H9 (cell line): ENCODE data around the gene ECHDC1. TPM values are rescaled to one million over a fixed set of nuclear protein-coding genes. Genes with fewer than 3 reads are reported as not detected.

Experiments used
- DNase-seq: peaks from one replicate; pipeline ENCODE4 v3.0.0-alpha.2; 2017
- H2AFZ ChIP-seq: one replicate; pipeline ENCODE4 v1.6.1; 2013; ENCODE audit warnings: mild to moderate bottlenecking, low read length, control low read depth, moderate library complexity
- H2AK5ac ChIP-seq: 2 replicates; pipeline ENCODE4 v1.6.1; 2013; ENCODE audit warnings: low read length, control low read depth, mixed read lengths; ENCODE audit not compliant: insufficient read length
- H2BK120ac ChIP-seq: one replicate; pipeline ENCODE4 v1.6.1; 2013; ENCODE audit warnings: low read depth, mild to moderate bottlenecking, low read length, control low read depth, inconsistent platforms; ENCODE audit not compliant: poor library complexity, severe bottlenecking
- H2BK12ac ChIP-seq: 2 replicates; pipeline ENCODE4 v1.6.1; 2013; ENCODE audit warnings: low read length, control low read depth, mixed read lengths, low read depth; ENCODE audit not compliant: insufficient read length
- H2BK15ac ChIP-seq: 2 replicates; pipeline ENCODE4 v1.6.1; 2013; ENCODE audit warnings: low read depth, low read length, control low read depth
- H2BK20ac ChIP-seq: one replicate; pipeline ENCODE4 v1.6.1; 2013; ENCODE audit warnings: low read depth, mild to moderate bottlenecking, low read length, control low read depth, inconsistent platforms; ENCODE audit not compliant: poor library complexity, severe bottlenecking
- H2BK5ac ChIP-seq: 2 replicates; pipeline ENCODE4 v1.6.1; 2013; ENCODE audit warnings: low read length, control low read depth, mixed read lengths; ENCODE audit not compliant: insufficient read length
- H3K14ac ChIP-seq: 2 replicates; pipeline ENCODE4 v1.6.1; 2013; ENCODE audit warnings: low read length, control low read depth; ENCODE audit not compliant: insufficient read depth
- H3K18ac ChIP-seq: 2 replicates; pipeline ENCODE4 v1.6.1; 2013; ENCODE audit warnings: low read depth, mild to moderate bottlenecking, mixed read lengths, low read length, control low read depth; ENCODE audit not compliant: insufficient read length
- H3K23ac ChIP-seq: 2 replicates; pipeline ENCODE4 v1.6.1; 2013; ENCODE audit warnings: low read length, control low read depth, mixed read lengths, low read depth; ENCODE audit not compliant: insufficient read length
- H3K23me2 ChIP-seq: 2 replicates; pipeline ENCODE4 v1.6.1; 2013; ENCODE audit warnings: low read depth, mild to moderate bottlenecking, mixed read lengths, low read length, control low read depth; ENCODE audit not compliant: insufficient read length, poor library complexity, severe bottlenecking
- H3K27ac ChIP-seq: 2 replicates; pipeline ENCODE4 v1.5.1; 2013; ENCODE audit warnings: low read length, control low read depth, mixed read lengths, low read depth; ENCODE audit not compliant: insufficient read length
- H3K27me3 ChIP-seq: 2 replicates; pipeline ENCODE4 v1.6.1; 2013; ENCODE audit warnings: low read length, control low read depth, inconsistent platforms; ENCODE audit not compliant: insufficient read depth
- H3K4ac ChIP-seq: 2 replicates; pipeline ENCODE4 v1.6.1; 2013; ENCODE audit warnings: low read depth, mild to moderate bottlenecking, control low read depth, inconsistent platforms, low read length, moderate library complexity
- H3K4me1 ChIP-seq: 2 replicates; pipeline ENCODE4 v1.6.1; 2013; ENCODE audit warnings: low read length, control low read depth, inconsistent platforms; ENCODE audit not compliant: insufficient read depth
- H3K4me2 ChIP-seq: 2 replicates; pipeline ENCODE4 v1.6.1; 2013; ENCODE audit warnings: low read length, control low read depth, mixed read lengths; ENCODE audit not compliant: insufficient read length, insufficient read depth
- H3K56ac ChIP-seq: 2 replicates; pipeline ENCODE4 v1.6.1; 2013; ENCODE audit warnings: low read depth, mild to moderate bottlenecking, mixed read lengths, low read length, control low read depth; ENCODE audit not compliant: insufficient read length
- H3K79me1 ChIP-seq: 2 replicates; pipeline ENCODE4 v1.6.1; 2013; ENCODE audit warnings: low read depth, mild to moderate bottlenecking, moderate library complexity, low read length, control low read depth, inconsistent platforms; ENCODE audit not compliant: insufficient read depth, poor library complexity, severe bottlenecking
- H3K79me2 ChIP-seq: 2 replicates; pipeline ENCODE4 v1.6.1; 2013; ENCODE audit warnings: low read length, control low read depth, inconsistent platforms; ENCODE audit not compliant: insufficient read depth
- H3K9ac ChIP-seq: 2 replicates; pipeline ENCODE4 v1.6.1; 2013; ENCODE audit warnings: low read length, control low read depth, mixed read lengths; ENCODE audit not compliant: insufficient read length; ENCODE audit errors: extremely low read depth
- H3K9me3 ChIP-seq: one replicate; pipeline ENCODE4 v1.6.1; 2013; ENCODE audit warnings: low read depth, low read length, inconsistent platforms; ENCODE audit not compliant: control insufficient read depth
- H3T11ph ChIP-seq: one replicate; pipeline ENCODE4 v1.6.1; 2013; ENCODE audit warnings: mild to moderate bottlenecking, low read length, control low read depth, inconsistent platforms
- H4K20me1 ChIP-seq: one replicate; pipeline ENCODE4 v1.6.1; 2013; ENCODE audit not compliant: control insufficient read depth, insufficient read length, insufficient read depth
- H4K5ac ChIP-seq: 2 replicates; pipeline ENCODE4 v1.6.1; 2013; ENCODE audit warnings: low read depth, mild to moderate bottlenecking, mixed read lengths, low read length, control low read depth; ENCODE audit not compliant: insufficient read length
- H4K8ac ChIP-seq: replicated peaks from 2 replicates; pipeline ENCODE4 v1.6.1; 2013; ENCODE audit warnings: low read length, control low read depth, mixed read lengths, low read depth; ENCODE audit not compliant: insufficient read length
- H4K91ac ChIP-seq: 2 replicates; pipeline ENCODE4 v1.6.1; 2013; ENCODE audit warnings: low read depth, mild to moderate bottlenecking, moderate library complexity, mixed read lengths, low read length, control low read depth; ENCODE audit not compliant: insufficient read length
- H3K27ac Mint-ChIP-seq, 3 experiments: 2 replicates in 2 of 3; 3 replicates in 1 of 3; pipeline ENCODE4 v1.8.0; 2020 to 2021; ENCODE audit warnings: mixed read lengths in 3 of 3, mild to moderate bottlenecking in 1 of 3, moderate library complexity in 1 of 3
- H3K27me3 Mint-ChIP-seq: 2 replicates; pipeline ENCODE4 v1.8.0; 2021; ENCODE audit warnings: low read depth, mild to moderate bottlenecking, moderate library complexity, mixed read lengths
- H3K36me3 Mint-ChIP-seq, 3 experiments: 2 replicates in 2 of 3; 3 replicates in 1 of 3; pipeline ENCODE4 v1.8.0; 2020 to 2021; ENCODE audit warnings: low read depth in 3 of 3, mixed read lengths in 3 of 3; ENCODE audit not compliant: insufficient read depth in 1 of 3
- H3K4me1 Mint-ChIP-seq, 2 experiments: 2 replicates each; pipeline ENCODE4 v1.8.0; 2020; ENCODE audit warnings: mixed read lengths in 2 of 2
- H3K4me3 Mint-ChIP-seq, 2 experiments: 2 replicates in 1 of 2; 3 replicates in 1 of 2; pipeline ENCODE4 v1.8.0; 2020 to 2021; ENCODE audit warnings: mild to moderate bottlenecking in 2 of 2, mixed read lengths in 2 of 2, moderate library complexity in 1 of 2
- H3K9me3 Mint-ChIP-seq, 2 experiments: 2 replicates in 1 of 2; 3 replicates in 1 of 2; pipeline ENCODE4 v1.8.0; 2020; ENCODE audit warnings: mild to moderate bottlenecking in 2 of 2, mixed read lengths in 2 of 2, moderate library complexity in 1 of 2
- total RNA-seq: library from RNA; stranded (reverse); gene quantifications from 2 replicates; pipeline ENCODE4 v1.2.1, GENCODE V29; 2021
- TF ChIP-seq, protein P1 (sequence below): fragments of 200-600 bp; sonication (generic); conservative IDR thresholded peaks from 3 replicates; pipeline ENCODE4 v1.8.0; 2021; ENCODE audit warnings: antibody characterized with exemption, mild to moderate bottlenecking

The ECHDC1 gene
- total RNA-seq, 1 experiment from 2014 or later, result 47.8 TPM

GRCh38 chr6:127340171-127340570 lies 3.2 kb downstream of the ECHDC1 start:
- H4K8ac ChIP-seq, result no peak overlapping the region
- H3K27ac Mint-ChIP-seq, result peak overlapping the region in 1 of 3 experiments; percentile 12; a peak in 2 of 7 replicates

More at GRCh38 chr6:127340171-127340570, 3.2 kb downstream of the ECHDC1 start:
- H2AFZ ChIP-seq, result no peak overlapping the region
- no peaks in the 10 kb centered on the region for H3K27me3 ChIP-seq
- peaks cover 20% of the 10 kb centered on the region for H3K23me2 ChIP-seq
- Mint-ChIP-seq H3K9me3 (no peaks in the 10 kb centered on the region; a peak in 1 of 5 replicates), H3K36me3 (no peaks in the 10 kb centered on the region), H3K4me1 (peaks cover 11 to 38% of the 10 kb centered on the region in 2 experiments), H3K4me3 (no peak overlapping the region), H3K27me3 (no peaks in the 10 kb centered on the region)
- H3T11ph ChIP-seq, result no peak overlapping the region
- no peak overlapping the region for H2BK120ac ChIP-seq
- no peak overlapping the region for H2BK12ac ChIP-seq
- no peak overlapping the region for H2BK15ac ChIP-seq
- H3K79me2 ChIP-seq, result peaks cover 24% of the 10 kb centered on the region; the same call in 1 of the 2 replicates
- no peak overlapping the region for H3K27ac ChIP-seq
- no peak overlapping the region for H3K14ac ChIP-seq
- no peaks in the 10 kb centered on the region for H4K20me1 ChIP-seq
- H3K9me3 ChIP-seq, result no peaks in the 10 kb centered on the region
- H2AK5ac ChIP-seq, result no peak overlapping the region
- TF ChIP-seq, protein P1, sequence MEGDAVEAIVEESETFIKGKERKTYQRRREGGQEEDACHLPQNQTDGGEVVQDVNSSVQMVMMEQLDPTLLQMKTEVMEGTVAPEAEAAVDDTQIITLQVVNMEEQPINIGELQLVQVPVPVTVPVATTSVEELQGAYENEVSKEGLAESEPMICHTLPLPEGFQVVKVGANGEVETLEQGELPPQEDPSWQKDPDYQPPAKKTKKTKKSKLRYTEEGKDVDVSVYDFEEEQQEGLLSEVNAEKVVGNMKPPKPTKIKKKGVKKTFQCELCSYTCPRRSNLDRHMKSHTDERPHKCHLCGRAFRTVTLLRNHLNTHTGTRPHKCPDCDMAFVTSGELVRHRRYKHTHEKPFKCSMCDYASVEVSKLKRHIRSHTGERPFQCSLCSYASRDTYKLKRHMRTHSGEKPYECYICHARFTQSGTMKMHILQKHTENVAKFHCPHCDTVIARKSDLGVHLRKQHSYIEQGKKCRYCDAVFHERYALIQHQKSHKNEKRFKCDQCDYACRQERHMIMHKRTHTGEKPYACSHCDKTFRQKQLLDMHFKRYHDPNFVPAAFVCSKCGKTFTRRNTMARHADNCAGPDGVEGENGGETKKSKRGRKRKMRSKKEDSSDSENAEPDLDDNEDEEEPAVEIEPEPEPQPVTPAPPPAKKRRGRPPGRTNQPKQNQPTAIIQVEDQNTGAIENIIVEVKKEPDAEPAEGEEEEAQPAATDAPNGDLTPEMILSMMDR, result no peak
- no peak overlapping the region for H3K4ac ChIP-seq
- H3K56ac ChIP-seq, result no peak overlapping the region
- no peak for DNase-seq
- H3K9ac ChIP-seq, result peak overlapping the region; percentile 22
- no peak overlapping the region for H4K91ac ChIP-seq
- peaks cover 11% of the 10 kb centered on the region; the same call in 1 of the 2 replicates for H3K4me1 ChIP-seq
- H3K23ac ChIP-seq, result no peak overlapping the region
- no peaks in the 10 kb centered on the region for H3K79me1 ChIP-seq
- no peak overlapping the region for H2BK5ac ChIP-seq
- H4K5ac ChIP-seq, result no peak overlapping the region
- no peak overlapping the region for H2BK20ac ChIP-seq
- H3K18ac ChIP-seq, result no peak overlapping the region
- peak overlapping the region; percentile 24 for H3K4me2 ChIP-seq
